Progenitor cell of endocrine pancreas (in vitro differentiated cells): Measurements from ENCODE around the gene THBS3. TPM values are rescaled to one million over a fixed set of nuclear protein-coding genes. Genes with fewer than 3 reads are reported as not detected.
"Not testable (repeated sequence)": the region's sequence is repeated elsewhere in the genome, so short reads cannot be mapped to it uniquely, and the experiment has no call there.

ENCODE experiments used
- DNase-seq: peaks from one replicate; pipeline ENCODE4 v3.0.0; 2021; ENCODE audit warnings: low spot score; ENCODE audit not compliant: unreplicated experiment
- H3K27ac Mint-ChIP-seq: 2 replicates; pipeline ENCODE4 v1.8.0; 2021; ENCODE audit warnings: mild to moderate bottlenecking, moderate library complexity, mixed read lengths
- H3K27me3 Mint-ChIP-seq: 2 replicates; pipeline ENCODE4 v1.8.0; 2021; ENCODE audit warnings: mixed read lengths
- H3K36me3 Mint-ChIP-seq: 2 replicates; pipeline ENCODE4 v1.8.0; 2022; ENCODE audit warnings: mixed read lengths; ENCODE audit not compliant: insufficient read depth
- H3K4me1 Mint-ChIP-seq: 2 replicates; pipeline ENCODE4 v1.8.0; 2021; ENCODE audit warnings: low read depth, mixed read lengths
- H3K4me3 Mint-ChIP-seq: 2 replicates; pipeline ENCODE4 v1.8.0; 2021; ENCODE audit warnings: low read depth, mild to moderate bottlenecking, moderate library complexity, mixed read lengths
- H3K9me3 Mint-ChIP-seq: 2 replicates; pipeline ENCODE4 v1.8.0; 2021; ENCODE audit warnings: low read depth, mixed read lengths
- total RNA-seq: library from RNA; stranded (reverse); gene quantifications from 2 replicates; pipeline ENCODE4 v1.2.1, GENCODE V29; 2021
- TF ChIP-seq, protein P1 (sequence below): fragments of 200-600 bp; sonication (generic); IDR thresholded peaks from one replicate; pipeline ENCODE4 v1.5.0; 2021; ENCODE audit warnings: antibody characterized with exemption, mild to moderate bottlenecking; ENCODE audit not compliant: unreplicated experiment

Gene THBS3
- total RNA-seq, 1 donor from 2014 or later, result 46.0 TPM

DNA sequence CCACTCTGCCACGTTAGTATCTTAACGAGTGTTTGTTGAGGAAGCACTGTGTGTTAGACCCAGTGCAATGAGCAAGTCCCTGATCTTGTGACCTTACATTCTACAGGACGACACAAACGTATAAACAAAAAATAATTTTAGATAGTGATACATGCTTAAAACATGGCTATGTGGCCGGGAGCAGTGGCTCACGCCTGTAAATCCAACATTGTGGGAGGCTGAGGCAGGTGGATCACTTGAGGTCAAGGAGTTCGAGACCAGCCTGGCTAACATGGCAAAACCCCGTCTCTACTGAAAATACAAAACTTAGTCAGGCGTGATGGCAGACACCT is 20.4 kb upstream of the THBS3 start:
- Mint-ChIP-seq H3K9me3 (no peaks in the 10 kb centered on the region), H3K27ac (peak overlapping the region; percentile 97), H3K4me1 (peaks cover 14% of the 10 kb centered on the region), H3K4me3 (peak overlapping the region; percentile 82), H3K27me3 (no peaks in the 10 kb centered on the region), H3K36me3 (no peaks in the 10 kb centered on the region)
- no peak for DNase-seq
- TF ChIP-seq, protein P1, sequence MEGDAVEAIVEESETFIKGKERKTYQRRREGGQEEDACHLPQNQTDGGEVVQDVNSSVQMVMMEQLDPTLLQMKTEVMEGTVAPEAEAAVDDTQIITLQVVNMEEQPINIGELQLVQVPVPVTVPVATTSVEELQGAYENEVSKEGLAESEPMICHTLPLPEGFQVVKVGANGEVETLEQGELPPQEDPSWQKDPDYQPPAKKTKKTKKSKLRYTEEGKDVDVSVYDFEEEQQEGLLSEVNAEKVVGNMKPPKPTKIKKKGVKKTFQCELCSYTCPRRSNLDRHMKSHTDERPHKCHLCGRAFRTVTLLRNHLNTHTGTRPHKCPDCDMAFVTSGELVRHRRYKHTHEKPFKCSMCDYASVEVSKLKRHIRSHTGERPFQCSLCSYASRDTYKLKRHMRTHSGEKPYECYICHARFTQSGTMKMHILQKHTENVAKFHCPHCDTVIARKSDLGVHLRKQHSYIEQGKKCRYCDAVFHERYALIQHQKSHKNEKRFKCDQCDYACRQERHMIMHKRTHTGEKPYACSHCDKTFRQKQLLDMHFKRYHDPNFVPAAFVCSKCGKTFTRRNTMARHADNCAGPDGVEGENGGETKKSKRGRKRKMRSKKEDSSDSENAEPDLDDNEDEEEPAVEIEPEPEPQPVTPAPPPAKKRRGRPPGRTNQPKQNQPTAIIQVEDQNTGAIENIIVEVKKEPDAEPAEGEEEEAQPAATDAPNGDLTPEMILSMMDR, result no peak

DNA sequence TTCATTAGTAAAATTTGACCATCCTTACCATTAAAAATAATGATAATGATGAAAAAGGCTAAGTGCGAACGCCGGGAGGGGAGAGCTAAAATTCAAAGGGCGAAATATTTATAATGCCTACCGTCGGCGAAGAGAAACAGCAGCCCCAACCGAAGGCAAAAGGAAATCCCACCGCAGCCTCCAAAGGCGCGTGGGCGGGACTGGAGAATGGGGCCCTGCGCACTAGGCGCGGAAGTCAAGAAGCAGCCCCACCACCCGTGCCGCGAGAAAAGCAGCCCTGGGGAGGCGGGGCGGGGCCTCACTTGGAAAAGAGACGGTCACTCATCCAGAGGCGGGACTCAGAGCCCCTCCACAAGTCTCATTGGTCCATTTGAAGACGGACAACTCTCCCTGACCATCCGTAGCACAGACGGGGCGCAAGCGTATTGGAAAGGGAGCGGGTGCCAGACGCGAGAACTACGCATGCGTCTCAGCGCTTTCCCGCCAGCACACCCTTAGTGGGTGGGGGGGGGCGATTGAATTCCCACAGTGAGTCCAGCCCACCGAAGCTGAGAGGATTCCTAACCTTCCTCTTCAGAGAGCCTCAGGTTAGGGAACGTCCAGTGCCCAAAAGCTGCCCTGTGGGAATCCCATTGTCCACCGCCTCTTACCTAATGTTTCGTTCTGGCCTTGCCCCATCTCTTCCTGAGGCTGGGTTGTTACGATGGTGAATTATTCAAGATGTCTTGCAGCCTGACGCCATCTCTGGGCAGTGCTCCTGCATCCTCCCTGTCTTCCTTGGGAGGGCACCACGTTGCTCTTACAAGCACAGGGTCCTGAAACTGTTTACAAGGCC is 19.8 kb upstream of the THBS3 start:
- H3K27me3 Mint-ChIP-seq, result no peaks in the 10 kb centered on the region
- TF ChIP-seq, protein P1, result no peak
- H3K4me3 Mint-ChIP-seq, result peak overlapping the region; percentile 82
- DNase-seq, result peak; percentile 95
- peak overlapping the region; percentile 97 for H3K27ac Mint-ChIP-seq
- no peaks in the 10 kb centered on the region for H3K9me3 Mint-ChIP-seq
- H3K36me3 Mint-ChIP-seq, result no peaks in the 10 kb centered on the region
- peaks cover 14% of the 10 kb centered on the region for H3K4me1 Mint-ChIP-seq

- no peaks in the 10 kb centered on the region for H3K36me3 Mint-ChIP-seq
- DNase-seq, result peak; percentile 43
- no peaks in the 10 kb centered on the region for H3K27me3 Mint-ChIP-seq
- TF ChIP-seq, protein P1, result no peak
- H3K9me3 Mint-ChIP-seq, result no peaks in the 10 kb centered on the region
- H3K27ac Mint-ChIP-seq, result peak overlapping the region; percentile 97
- peaks cover 14% of the 10 kb centered on the region for H3K4me1 Mint-ChIP-seq
- H3K4me3 Mint-ChIP-seq, result peak overlapping the region; percentile 82
Measured at GRCh38 chr1:155226910-155227260, 19.2 kb upstream of the THBS3 start.

- no peak for DNase-seq
- peak overlapping the region; percentile 82 for H3K4me3 Mint-ChIP-seq
- TF ChIP-seq, protein P1, result peak; percentile 37
- H3K36me3 Mint-ChIP-seq, result no peaks in the 10 kb centered on the region
- H3K27me3 Mint-ChIP-seq, result no peaks in the 10 kb centered on the region
- H3K4me1 Mint-ChIP-seq, result peaks cover 14% of the 10 kb centered on the region
- H3K27ac Mint-ChIP-seq, result peak overlapping the region; percentile 97
- H3K9me3 Mint-ChIP-seq, result no peaks in the 10 kb centered on the region
Measured at GRCh38 chr1:155226188-155226909, 18.7 kb upstream of the THBS3 start.

- not testable (repeated sequence) for DNase-seq, H3K27ac Mint-ChIP-seq, H3K27me3 Mint-ChIP-seq
Measured at GRCh38 chr1:155225404-155225759, 17.7 kb upstream of the THBS3 start.

GRCh38 chr1:155223047-155223446 is 15.3 kb upstream of the THBS3 start:
- Mint-ChIP-seq H3K27me3 (no peaks in the 10 kb centered on the region), H3K36me3 (no peaks in the 10 kb centered on the region), H3K4me3 (no peak overlapping the region), H3K4me1 (peaks cover 20% of the 10 kb centered on the region), H3K27ac (no peak overlapping the region), H3K9me3 (no peaks in the 10 kb centered on the region)
- no peak for DNase-seq
- TF ChIP-seq, protein P1, result no peak

More at GRCh38 chr1:155225404-155225759, 17.7 kb upstream of the THBS3 start:
- H3K36me3 Mint-ChIP-seq, H3K9me3 Mint-ChIP-seq: not testable (repeated sequence)
- Mint-ChIP-seq H3K4me1 (peaks cover 14% of the 10 kb centered on the region), H3K4me3 (peak overlapping the region; percentile 82)

DNA sequence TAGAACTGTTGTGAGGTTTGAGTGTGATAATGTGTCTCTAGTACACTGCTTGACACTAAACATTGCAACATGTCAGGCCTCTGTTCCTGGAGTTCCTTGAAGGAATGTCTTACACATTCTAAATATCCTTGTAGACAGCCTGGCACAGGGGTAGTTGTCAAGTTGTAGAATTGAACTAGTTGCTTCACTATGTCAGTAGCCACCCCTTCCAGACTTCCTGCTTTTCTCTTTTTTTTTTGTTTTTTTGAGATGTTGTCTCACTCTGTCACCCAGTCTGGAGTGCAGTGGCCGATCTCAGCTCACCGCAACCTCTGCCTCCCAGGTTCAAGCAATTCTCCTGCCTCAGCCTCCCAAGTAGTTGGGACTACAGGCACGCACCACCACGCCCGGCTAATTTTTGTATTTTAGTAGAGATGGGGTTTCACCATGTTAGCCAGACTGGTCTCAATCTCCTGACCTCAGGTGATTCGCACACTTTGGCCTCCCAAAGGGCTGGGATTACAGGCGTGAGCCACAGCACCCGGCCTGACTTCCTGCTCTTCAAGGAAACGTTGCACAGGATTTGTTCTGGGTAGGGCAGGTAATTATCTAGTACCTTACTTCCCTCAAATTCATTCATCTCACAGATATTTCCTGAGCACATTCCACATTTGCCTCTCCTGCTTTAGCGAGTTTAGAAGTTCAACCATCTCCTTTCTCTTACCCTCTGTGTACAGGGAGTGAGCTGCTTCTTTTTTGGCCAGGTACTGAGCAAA is 12.7 kb upstream of the THBS3 start:
- DNase-seq, H3K36me3 Mint-ChIP-seq, H3K27ac Mint-ChIP-seq, H3K9me3 Mint-ChIP-seq, H3K27me3 Mint-ChIP-seq, H3K4me1 Mint-ChIP-seq, H3K4me3 Mint-ChIP-seq: not testable (repeated sequence)
